ENCODE results near the gene MOGAT1.
"Not testable (repeated sequence)": the region's sequence is repeated elsewhere in the genome, so short reads cannot be mapped to it uniquely, and the experiment has no call there.

The MOGAT1 gene

DNA sequence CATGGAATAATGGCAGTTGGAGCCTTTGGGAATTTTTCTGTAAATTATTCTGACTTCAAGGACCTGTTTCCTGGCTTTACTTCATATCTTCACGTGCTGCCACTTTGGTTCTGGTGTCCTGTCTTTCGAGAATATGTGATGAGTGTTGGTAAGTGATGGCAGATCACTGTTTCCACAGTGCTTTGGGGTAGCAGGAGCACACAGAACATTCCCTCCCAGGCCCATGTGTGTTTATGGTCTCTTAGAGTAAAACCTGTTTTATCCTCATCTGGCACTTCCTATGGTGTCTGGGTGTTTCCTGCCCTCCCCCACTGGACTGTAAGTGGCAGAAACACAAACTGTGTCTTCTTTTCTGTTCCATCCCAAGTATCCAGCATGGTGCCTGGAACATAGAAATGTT, 17.9 kb downstream of the MOGAT1 start:
- H3K36me3 ChIP-seq (replicated peaks; ENCODE audit: low read depth, low read length): no peaks in the 10 kb centered on the region
- TF ChIP-seq EZH2phosphoT487 (IDR thresholded peaks at IDR 0.05; ENCODE audit: low read depth): no peak
- TF ChIP-seq, protein P1, sequence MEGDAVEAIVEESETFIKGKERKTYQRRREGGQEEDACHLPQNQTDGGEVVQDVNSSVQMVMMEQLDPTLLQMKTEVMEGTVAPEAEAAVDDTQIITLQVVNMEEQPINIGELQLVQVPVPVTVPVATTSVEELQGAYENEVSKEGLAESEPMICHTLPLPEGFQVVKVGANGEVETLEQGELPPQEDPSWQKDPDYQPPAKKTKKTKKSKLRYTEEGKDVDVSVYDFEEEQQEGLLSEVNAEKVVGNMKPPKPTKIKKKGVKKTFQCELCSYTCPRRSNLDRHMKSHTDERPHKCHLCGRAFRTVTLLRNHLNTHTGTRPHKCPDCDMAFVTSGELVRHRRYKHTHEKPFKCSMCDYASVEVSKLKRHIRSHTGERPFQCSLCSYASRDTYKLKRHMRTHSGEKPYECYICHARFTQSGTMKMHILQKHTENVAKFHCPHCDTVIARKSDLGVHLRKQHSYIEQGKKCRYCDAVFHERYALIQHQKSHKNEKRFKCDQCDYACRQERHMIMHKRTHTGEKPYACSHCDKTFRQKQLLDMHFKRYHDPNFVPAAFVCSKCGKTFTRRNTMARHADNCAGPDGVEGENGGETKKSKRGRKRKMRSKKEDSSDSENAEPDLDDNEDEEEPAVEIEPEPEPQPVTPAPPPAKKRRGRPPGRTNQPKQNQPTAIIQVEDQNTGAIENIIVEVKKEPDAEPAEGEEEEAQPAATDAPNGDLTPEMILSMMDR (IDR thresholded peaks at IDR 0.05; ENCODE audit: low read depth, low read length): no peak
- no peaks in the 10 kb centered on the region for H3K9me3 ChIP-seq (ENCODE audit: insufficient read depth, low read length)
- H3K4me2 ChIP-seq (ENCODE audit: low read length): no peak overlapping the region
- no peak overlapping the region for H3K4me3 ChIP-seq (ENCODE audit: low read length)
- no peaks in the 10 kb centered on the region for H3K79me2 ChIP-seq (ENCODE audit: low read length)
- H4K20me1 ChIP-seq (ENCODE audit: insufficient read depth, low read length): no peaks in the 10 kb centered on the region
- no peak overlapping the region for H2AFZ ChIP-seq (ENCODE audit: low read depth, low read length)
- no peak overlapping the region for H3K9ac ChIP-seq (ENCODE audit: low read length)
- no peaks in the 10 kb centered on the region for H3K27me3 ChIP-seq (ENCODE audit: low read depth, low read length)
- H3K4me1 ChIP-seq (ENCODE audit: low read length): peaks cover 16% of the 10 kb centered on the region
- H3K27ac ChIP-seq (ENCODE audit: low read length): no peak overlapping the region

DNA sequence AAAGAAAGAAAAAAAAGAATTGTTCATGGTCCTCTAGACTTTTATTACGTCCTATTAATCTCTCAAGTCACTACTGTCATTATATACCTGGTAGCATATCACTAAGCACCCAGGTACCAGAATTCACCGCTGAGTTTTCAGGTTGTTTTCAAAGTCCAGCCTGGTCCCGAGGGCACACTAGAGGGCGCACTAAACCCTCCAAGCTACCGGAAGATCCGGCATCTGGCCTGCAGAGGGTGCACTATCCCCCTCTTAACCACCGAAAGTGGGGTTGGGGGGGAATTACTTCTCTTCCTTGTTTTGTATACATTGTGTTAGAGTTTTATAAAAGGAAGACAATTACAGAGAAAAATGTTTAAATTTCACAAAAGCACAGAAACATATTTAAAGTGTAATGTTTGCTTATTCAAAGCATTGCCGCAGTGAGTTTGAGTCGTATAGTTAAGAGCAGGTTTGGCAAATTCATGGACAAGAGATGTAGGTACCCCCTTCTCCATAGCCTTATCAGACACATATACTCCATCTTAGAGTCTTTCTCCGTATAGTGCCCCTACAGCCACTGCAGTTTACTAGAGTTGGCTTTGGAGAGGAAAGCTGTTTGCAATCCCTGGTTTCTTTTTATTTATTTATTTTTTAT, 19.2 kb downstream of the MOGAT1 start:
- no peak overlapping the region for H3K9ac ChIP-seq (ENCODE audit: low read length)
- no peak for TF ChIP-seq EZH2phosphoT487 (IDR thresholded peaks at IDR 0.05; ENCODE audit: low read depth)
- TF ChIP-seq, protein P1 (IDR thresholded peaks at IDR 0.05; ENCODE audit: low read depth, low read length): peak; percentile 99
- H3K4me3 ChIP-seq (ENCODE audit: low read length): peak overlapping the region; percentile 65
- H3K79me2 ChIP-seq (ENCODE audit: low read length): no peaks in the 10 kb centered on the region
- H3K4me2 ChIP-seq (ENCODE audit: low read length): peak overlapping the region; percentile 75
- H3K9me3 ChIP-seq (ENCODE audit: insufficient read depth, low read length): no peaks in the 10 kb centered on the region
- H3K27me3 ChIP-seq (ENCODE audit: low read depth, low read length): no peaks in the 10 kb centered on the region
- H3K4me1 ChIP-seq (ENCODE audit: low read length): peaks cover 16% of the 10 kb centered on the region
- H2AFZ ChIP-seq (ENCODE audit: low read depth, low read length): peak overlapping the region; percentile 88
- H3K36me3 ChIP-seq (replicated peaks; ENCODE audit: low read depth, low read length): no peaks in the 10 kb centered on the region
- H3K27ac ChIP-seq (ENCODE audit: low read length): no peak overlapping the region
- no peaks in the 10 kb centered on the region for H4K20me1 ChIP-seq (ENCODE audit: insufficient read depth, low read length)

DNA sequence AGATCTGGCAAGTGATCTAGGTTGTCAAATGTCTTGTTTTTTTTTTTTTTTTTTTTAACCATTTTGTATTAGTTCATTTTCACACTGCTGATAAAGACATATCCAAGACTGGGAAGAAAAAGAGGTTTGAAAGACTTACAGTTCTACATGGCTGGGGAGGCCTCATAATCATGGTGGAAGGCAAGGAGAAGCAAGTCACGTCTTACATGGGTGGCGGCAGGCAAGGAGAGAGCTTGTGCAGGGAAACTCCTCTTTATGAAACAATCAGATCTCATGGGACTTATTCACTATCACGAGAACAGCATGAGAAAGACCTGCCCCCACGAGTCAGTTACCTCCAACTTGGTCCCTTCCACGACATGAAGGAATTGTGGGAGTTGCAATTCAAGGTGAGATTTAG, 22.0 kb downstream of the MOGAT1 start:
- not testable (repeated sequence) for H3K27ac ChIP-seq (ENCODE audit: low read length); H3K9me3 ChIP-seq (ENCODE audit: insufficient read depth, low read length); H2AFZ ChIP-seq (ENCODE audit: low read depth, low read length); H3K4me2 ChIP-seq (ENCODE audit: low read length); H3K4me3 ChIP-seq (ENCODE audit: low read length); H3K9ac ChIP-seq (ENCODE audit: low read length); H4K20me1 ChIP-seq (ENCODE audit: insufficient read depth, low read length); H3K36me3 ChIP-seq (replicated peaks; ENCODE audit: low read depth, low read length); H3K79me2 ChIP-seq (ENCODE audit: low read length); H3K27me3 ChIP-seq (ENCODE audit: low read depth, low read length)
- H3K4me1 ChIP-seq (ENCODE audit: low read length): peaks cover 16% of the 10 kb centered on the region

DNA sequence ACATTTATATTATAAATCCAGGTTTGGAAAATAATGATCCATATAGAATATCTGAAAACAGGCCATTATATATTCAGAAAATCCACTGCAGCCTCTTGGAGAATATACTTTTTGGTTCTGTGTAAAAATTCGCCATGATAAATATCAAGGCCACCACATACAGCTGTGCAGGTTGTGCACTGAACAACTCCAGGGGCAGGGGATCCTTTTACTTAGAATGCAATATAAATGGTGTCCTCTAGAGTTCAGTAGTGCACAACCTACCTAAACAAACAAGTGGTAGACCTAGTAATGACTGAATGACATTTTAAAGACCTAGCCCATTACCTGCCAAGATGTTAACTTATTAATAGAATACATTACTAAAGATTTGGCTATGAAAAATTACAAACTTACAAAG, 22.4 kb downstream of the MOGAT1 start:
- H3K27ac ChIP-seq (ENCODE audit: low read length): no peak overlapping the region
- TF ChIP-seq EZH2phosphoT487 (IDR thresholded peaks at IDR 0.05; ENCODE audit: low read depth): no peak
- TF ChIP-seq, protein P1 (IDR thresholded peaks at IDR 0.05; ENCODE audit: low read depth, low read length): peak; percentile 34
- H3K79me2 ChIP-seq (ENCODE audit: low read length): no peaks in the 10 kb centered on the region
- H3K36me3 ChIP-seq (replicated peaks; ENCODE audit: low read depth, low read length): no peaks in the 10 kb centered on the region
- no peaks in the 10 kb centered on the region for H4K20me1 ChIP-seq (ENCODE audit: insufficient read depth, low read length)
- H3K27me3 ChIP-seq (ENCODE audit: low read depth, low read length): no peaks in the 10 kb centered on the region
- H3K4me3 ChIP-seq (ENCODE audit: low read length): no peak overlapping the region
- no peak overlapping the region for H3K4me2 ChIP-seq (ENCODE audit: low read length)
- H2AFZ ChIP-seq (ENCODE audit: low read depth, low read length): no peak overlapping the region
- no peaks in the 10 kb centered on the region for H3K9me3 ChIP-seq (ENCODE audit: insufficient read depth, low read length)
- H3K9ac ChIP-seq (ENCODE audit: low read length): no peak overlapping the region
- H3K4me1 ChIP-seq (ENCODE audit: low read length): peaks cover 15% of the 10 kb centered on the region

Measured in OCI-LY3 (cell line).